ENCODE results near the gene SIPA1L3. TPM values are rescaled to one million over a fixed set of nuclear protein-coding genes. Genes with fewer than 3 reads are reported as not detected.

The SIPA1L3 gene
- total RNA-seq, 2 experiments from 2014 or later: 15.5 to 17.7 TPM

GRCh38 chr19:38233740-38234251 is 326.8 kb downstream of the SIPA1L3 start:
- Histone ChIP-seq H3K36me3 (ENCODE audit: insufficient read depth, low read length) (no peaks in the 10 kb centered on the region), H3K27ac (ENCODE audit: low read depth in 1 of 2, low read length in 2 of 2) (no peak overlapping the region), H3K4me1 (ENCODE audit: insufficient read depth, low read length) (peaks cover 14% of the 10 kb centered on the region), H3K9me3 (ENCODE audit: control insufficient read depth in 1 of 2, insufficient read depth in 1 of 2, low read length in 2 of 2) (peaks cover 0 to 5% of the 10 kb centered on the region in 2 experiments), H3K27me3 (ENCODE audit: control insufficient read depth in 1 of 2, insufficient read depth in 2 of 2, low read length in 2 of 2) (peaks cover 16 to 26% of the 10 kb centered on the region in 2 experiments), H3K4me3 (ENCODE audit: low read length) (no peak overlapping the region)
- no peaks in the 10 kb centered on the region for H3K36me3 Mint-ChIP-seq (ENCODE audit: low read depth)
- H3K27ac Mint-ChIP-seq: no peak overlapping the region
- peak; percentile 59 to 83 (median 68) for DNase-seq
- ATAC-seq (ENCODE audit: poor library complexity): peak; percentile 44
- H3K9me3 Mint-ChIP-seq: no peaks in the 10 kb centered on the region
- ChIA-PET CTCF (interaction anchor here (1.9 kb wide), 1 partner anchor 332 kb away, joined by 6 read pairs; no protein-coding TSS in a partner anchor), POLR2A (no interaction called here)
- H3K4me1 Mint-ChIP-seq (ENCODE audit: low read depth): peaks cover 4% of the 10 kb centered on the region
- TF ChIP-seq CTCF (IDR thresholded peaks at IDR 0.05): peak; percentile 63
- peaks cover 47% of the 10 kb centered on the region for H3K27me3 Mint-ChIP-seq
- intact Hi-C loops (cut with DNase I, micrococcal nuclease): no loop called here
- H3K4me3 Mint-ChIP-seq: no peak overlapping the region

GRCh38 chr19:38234615-38235014 is 327.6 kb downstream of the SIPA1L3 start:
- ATAC-seq (ENCODE audit: poor library complexity) (no peak), DNase-seq (no peak)
- Histone ChIP-seq H3K36me3 (ENCODE audit: insufficient read depth, low read length) (no peaks in the 10 kb centered on the region), H3K27ac (ENCODE audit: low read depth in 1 of 2, low read length in 2 of 2) (no peak overlapping the region), H3K9me3 (ENCODE audit: control insufficient read depth in 1 of 2, insufficient read depth in 1 of 2, low read length in 2 of 2) (no peaks in the 10 kb centered on the region), H3K4me1 (ENCODE audit: insufficient read depth, low read length) (peaks cover 8% of the 10 kb centered on the region), H3K4me3 (ENCODE audit: low read length) (no peak overlapping the region), H3K27me3 (ENCODE audit: control insufficient read depth in 1 of 2, insufficient read depth in 2 of 2, low read length in 2 of 2) (peaks cover 11 to 22% of the 10 kb centered on the region in 2 experiments)
- ChIA-PET CTCF (interaction anchor here (0.6 to 1.9 kb wide), 4 partner anchors 140 to 401 kb away, joined by 3 to 6 read pairs (median 4); partner anchors contain the start of gene PSMD8), POLR2A (interaction anchor here (1.0 kb wide), 1 partner anchor 399 kb away, joined by 4 read pairs; no protein-coding TSS in a partner anchor)
- H3K4me1 Mint-ChIP-seq (ENCODE audit: low read depth): peaks cover 4% of the 10 kb centered on the region
- H3K27me3 Mint-ChIP-seq: peaks cover 44% of the 10 kb centered on the region
- intact Hi-C loops (cut with DNase I, micrococcal nuclease): no loop called here
- no peaks in the 10 kb centered on the region for H3K9me3 Mint-ChIP-seq
- H3K36me3 Mint-ChIP-seq (ENCODE audit: low read depth): no peaks in the 10 kb centered on the region
- H3K4me3 Mint-ChIP-seq: no peak overlapping the region
- no peak overlapping the region for H3K27ac Mint-ChIP-seq
- no peak for TF ChIP-seq CTCF (IDR thresholded peaks at IDR 0.05)

- H3K4me3 ChIP-seq (ENCODE audit: low read length): no peak overlapping the region
- no peak for ATAC-seq (ENCODE audit: poor library complexity)
- intact Hi-C loops (cut with DNase I, micrococcal nuclease): loop anchor here (5.0 kb wide), 1 partner anchor 338 kb away; no protein-coding TSS in a partner anchor
- H3K36me3 ChIP-seq (ENCODE audit: insufficient read depth, low read length): no peaks in the 10 kb centered on the region
- no peaks in the 10 kb centered on the region for H3K9me3 Mint-ChIP-seq
- H3K9me3 ChIP-seq (ENCODE audit: control insufficient read depth in 1 of 2, insufficient read depth in 1 of 2, low read length in 2 of 2): no peaks in the 10 kb centered on the region
- no peak overlapping the region for H3K4me3 Mint-ChIP-seq
- H3K36me3 Mint-ChIP-seq (ENCODE audit: low read depth): no peaks in the 10 kb centered on the region
- no peak for DNase-seq
- no peak for TF ChIP-seq CTCF (IDR thresholded peaks at IDR 0.05)
- no peak overlapping the region for H3K27ac ChIP-seq (ENCODE audit: low read depth in 1 of 2, low read length in 2 of 2)
- peaks cover 0 to 4% of the 10 kb centered on the region in 2 experiments for H3K27me3 ChIP-seq (ENCODE audit: control insufficient read depth in 1 of 2, insufficient read depth in 2 of 2, low read length in 2 of 2)
- ChIA-PET CTCF (no interaction called here), POLR2A (no interaction called here)
- H3K4me1 ChIP-seq (ENCODE audit: insufficient read depth, low read length): peaks cover 7% of the 10 kb centered on the region
- H3K27me3 Mint-ChIP-seq: peaks cover 6% of the 10 kb centered on the region
- no peak overlapping the region for H3K27ac Mint-ChIP-seq
- peaks cover 4% of the 10 kb centered on the region for H3K4me1 Mint-ChIP-seq (ENCODE audit: low read depth)
Measured at GRCh38 chr19:38239816-38240215, 332.8 kb downstream of the SIPA1L3 start.
